ENCODE results near the gene GPR157. TPM values are rescaled to one million over a fixed set of nuclear protein-coding genes. Genes with fewer than 3 reads are reported as not detected.

The GPR157 gene
- total and polyA plus RNA-seq, 2 experiments from 2014 or later, result 10.2 to 17.4 TPM

DNA sequence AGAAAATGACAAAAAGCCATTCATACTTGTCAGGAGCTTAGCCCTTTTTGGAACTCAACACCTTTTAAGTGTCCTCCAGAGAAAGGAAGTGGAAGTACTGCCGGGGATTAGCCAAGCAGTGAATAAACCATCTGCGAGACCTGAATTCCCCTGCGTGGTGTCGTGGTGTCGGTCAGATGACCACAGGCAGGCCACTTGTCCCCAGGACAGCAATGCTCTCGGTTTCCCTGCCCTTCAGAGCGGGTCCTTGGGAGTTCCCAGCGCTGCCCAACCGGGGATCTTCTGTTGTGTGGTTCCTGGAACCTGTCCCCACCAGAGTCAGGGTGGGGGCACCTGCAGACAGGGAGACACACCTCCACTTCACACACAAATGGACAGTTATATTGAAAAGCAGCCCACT, 9.2 kb downstream of the GPR157 start:
- Histone ChIP-seq H3K36me3 (no peaks in the 10 kb centered on the region), H3K4me1 (ENCODE audit: low read depth) (peaks cover 21% of the 10 kb centered on the region), H3K27me3 (no peaks in the 10 kb centered on the region), H3K27ac (no peak overlapping the region), H3K4me3 (no peak overlapping the region), H3K9me3 (ENCODE audit: low read depth) (no peaks in the 10 kb centered on the region)
- TF ChIP-seq, protein P1, sequence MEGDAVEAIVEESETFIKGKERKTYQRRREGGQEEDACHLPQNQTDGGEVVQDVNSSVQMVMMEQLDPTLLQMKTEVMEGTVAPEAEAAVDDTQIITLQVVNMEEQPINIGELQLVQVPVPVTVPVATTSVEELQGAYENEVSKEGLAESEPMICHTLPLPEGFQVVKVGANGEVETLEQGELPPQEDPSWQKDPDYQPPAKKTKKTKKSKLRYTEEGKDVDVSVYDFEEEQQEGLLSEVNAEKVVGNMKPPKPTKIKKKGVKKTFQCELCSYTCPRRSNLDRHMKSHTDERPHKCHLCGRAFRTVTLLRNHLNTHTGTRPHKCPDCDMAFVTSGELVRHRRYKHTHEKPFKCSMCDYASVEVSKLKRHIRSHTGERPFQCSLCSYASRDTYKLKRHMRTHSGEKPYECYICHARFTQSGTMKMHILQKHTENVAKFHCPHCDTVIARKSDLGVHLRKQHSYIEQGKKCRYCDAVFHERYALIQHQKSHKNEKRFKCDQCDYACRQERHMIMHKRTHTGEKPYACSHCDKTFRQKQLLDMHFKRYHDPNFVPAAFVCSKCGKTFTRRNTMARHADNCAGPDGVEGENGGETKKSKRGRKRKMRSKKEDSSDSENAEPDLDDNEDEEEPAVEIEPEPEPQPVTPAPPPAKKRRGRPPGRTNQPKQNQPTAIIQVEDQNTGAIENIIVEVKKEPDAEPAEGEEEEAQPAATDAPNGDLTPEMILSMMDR (IDR thresholded peaks at IDR 0.05; ENCODE audit: low read depth, low read length), result no peak
- DNase-seq (ENCODE audit: low read depth in 1 of 2, low spot score in 1 of 2), result no peak

DNA sequence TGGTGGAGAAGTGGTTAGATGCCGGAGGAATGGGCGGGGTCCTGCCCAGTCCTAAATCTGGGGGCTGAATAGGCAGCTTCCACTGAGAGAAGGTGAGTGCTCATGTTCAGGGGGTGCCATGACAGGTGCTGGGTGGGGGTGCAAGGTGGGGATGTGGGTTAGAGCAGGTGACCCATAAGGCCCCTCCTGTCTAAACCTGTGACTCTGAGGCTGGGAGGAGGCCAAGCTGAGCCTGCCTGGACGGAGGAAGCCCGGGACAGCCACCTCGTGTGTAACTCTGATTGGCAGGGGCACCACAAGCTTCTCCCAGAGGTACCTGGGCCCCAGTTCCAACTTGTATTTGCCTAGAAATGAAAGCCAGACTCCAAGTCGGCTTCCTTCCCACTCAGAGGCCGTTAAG, 10.7 kb downstream of the GPR157 start:
- H3K4me1 ChIP-seq (ENCODE audit: low read depth), result peaks cover 21% of the 10 kb centered on the region
- H3K27me3 ChIP-seq, result no peaks in the 10 kb centered on the region
- DNase-seq (ENCODE audit: low read depth in 1 of 2, low spot score in 1 of 2), result no peak
- H3K4me3 ChIP-seq, result no peak overlapping the region
- H3K27ac ChIP-seq, result no peak overlapping the region
- TF ChIP-seq, protein P1 (IDR thresholded peaks at IDR 0.05; ENCODE audit: low read depth, low read length), result no peak
- no peaks in the 10 kb centered on the region for H3K36me3 ChIP-seq
- H3K9me3 ChIP-seq (ENCODE audit: low read depth), result no peaks in the 10 kb centered on the region

DNA sequence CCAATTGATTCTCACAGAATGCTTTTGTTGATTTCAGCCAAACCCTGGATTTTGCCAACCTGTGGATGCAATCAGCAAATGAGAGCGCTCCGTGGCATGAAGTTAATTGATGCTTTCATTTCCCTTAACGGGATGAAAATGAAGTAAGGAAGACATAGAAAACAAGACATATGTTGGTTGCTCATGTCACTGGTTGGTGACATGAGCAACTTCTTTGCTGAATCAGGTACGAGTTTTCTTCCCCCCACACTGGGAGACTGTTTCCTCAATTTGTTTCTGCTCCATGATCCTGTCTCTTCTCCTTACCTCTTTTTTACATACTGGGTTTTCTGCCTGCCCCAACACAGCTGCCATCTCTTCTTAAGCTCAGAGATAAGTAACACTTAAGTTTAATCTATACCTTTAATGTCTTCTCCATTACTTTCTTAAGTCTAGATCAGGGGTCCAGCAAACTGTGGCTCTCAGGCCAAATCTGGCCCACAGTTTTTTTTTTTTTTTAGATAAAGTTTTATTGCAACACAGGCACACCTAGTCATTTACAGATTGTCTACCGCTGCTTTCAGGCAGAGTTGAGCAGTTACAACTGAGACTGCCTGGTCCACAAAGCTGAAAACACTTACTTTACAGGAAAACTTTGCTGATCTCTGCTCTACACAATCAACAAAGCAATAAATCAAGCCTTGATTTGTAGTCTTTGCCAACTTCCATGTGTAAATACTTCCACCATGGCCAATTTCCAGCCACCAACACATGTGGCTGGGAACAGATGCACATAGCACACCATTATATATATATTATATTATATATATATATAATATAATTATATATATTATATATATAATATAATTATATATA, 13.3 kb downstream of the GPR157 start:
- Histone ChIP-seq H3K4me3 (no peak overlapping the region), H3K36me3 (no peaks in the 10 kb centered on the region), H3K27ac (no peak overlapping the region), H3K4me1 (ENCODE audit: low read depth) (peaks cover 13% of the 10 kb centered on the region), H3K9me3 (ENCODE audit: low read depth) (no peaks in the 10 kb centered on the region), H3K27me3 (no peaks in the 10 kb centered on the region)
- TF ChIP-seq, protein P1 (IDR thresholded peaks at IDR 0.05; ENCODE audit: low read depth, low read length), result no peak
- DNase-seq (ENCODE audit: low read depth in 1 of 2, low spot score in 1 of 2), result no peak

DNA sequence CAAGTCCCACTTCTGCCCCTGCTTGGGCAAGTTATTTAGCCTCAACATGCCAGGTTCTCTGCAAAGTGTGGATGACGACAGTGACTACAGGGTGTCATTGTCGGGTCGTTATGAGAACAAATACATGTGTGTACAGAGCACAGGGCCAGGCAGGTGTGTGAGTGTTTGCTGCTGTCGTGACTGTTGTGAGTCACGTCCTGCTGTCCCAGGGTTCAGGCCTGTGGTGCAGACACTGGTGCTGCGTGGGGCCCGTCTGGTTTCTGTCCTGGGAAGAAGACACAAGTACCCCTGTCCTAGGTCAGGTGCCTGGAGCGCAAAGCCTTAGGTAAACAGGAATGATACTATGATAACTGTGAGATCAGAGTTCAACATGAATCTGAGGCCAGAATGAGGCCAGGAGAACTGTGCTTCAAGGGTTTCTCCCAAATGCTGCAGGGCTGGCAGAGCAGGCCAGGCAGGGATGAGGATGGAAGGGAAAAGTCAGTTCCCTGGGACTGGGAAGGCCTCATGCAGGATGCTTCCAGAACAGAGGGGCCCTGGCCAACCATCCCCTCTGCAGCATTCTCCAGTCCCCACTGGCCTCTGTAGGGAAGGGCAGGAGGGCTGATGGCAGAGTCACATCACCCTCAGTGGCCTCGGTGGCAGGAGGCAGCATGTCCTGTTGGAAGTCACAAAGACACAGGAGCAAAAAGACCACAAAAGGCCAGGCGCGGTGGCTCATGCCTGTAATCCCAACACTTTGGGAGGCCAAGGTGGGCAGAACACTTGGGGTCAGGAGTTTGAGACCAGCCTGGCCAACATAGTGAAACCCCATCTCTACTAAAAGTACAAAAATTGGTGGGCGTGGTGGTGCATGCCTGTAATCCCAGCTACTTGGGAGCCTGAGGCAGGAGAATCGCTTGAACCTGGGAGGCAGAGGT, 15.7 kb downstream of the GPR157 start:
- peaks cover 3% of the 10 kb centered on the region for H3K4me1 ChIP-seq (ENCODE audit: low read depth)
- TF ChIP-seq, protein P1 (IDR thresholded peaks at IDR 0.05; ENCODE audit: low read depth, low read length), result no peak
- peak overlapping the region; percentile 16 for H3K27ac ChIP-seq
- no peaks in the 10 kb centered on the region for H3K27me3 ChIP-seq
- no peaks in the 10 kb centered on the region for H3K9me3 ChIP-seq (ENCODE audit: low read depth)
- DNase-seq (ENCODE audit: low read depth in 1 of 2, low spot score in 1 of 2), result no peak
- H3K36me3 ChIP-seq, result no peaks in the 10 kb centered on the region
- no peak overlapping the region for H3K4me3 ChIP-seq

DNA sequence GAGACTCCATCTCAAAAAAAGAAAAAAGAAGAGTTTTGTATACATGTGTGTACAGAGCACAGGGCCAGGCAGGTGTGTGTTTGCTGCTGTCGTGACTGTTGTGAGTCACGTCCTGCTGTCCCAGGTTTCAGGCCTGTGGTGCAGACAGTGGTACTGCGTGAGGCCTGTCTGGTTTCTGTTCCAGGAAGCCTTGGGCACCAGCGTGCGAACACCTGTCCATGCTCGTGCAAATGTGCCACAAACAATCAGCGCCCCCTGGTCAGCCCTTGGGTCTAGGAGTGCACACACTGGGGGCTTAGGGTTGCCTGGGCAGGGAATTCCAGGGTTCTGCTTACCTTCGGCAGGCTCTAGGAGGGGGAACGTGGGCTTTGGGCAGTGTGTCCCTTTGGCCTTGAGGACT, 16.9 kb downstream of the GPR157 start:
- no peak overlapping the region for H3K4me3 ChIP-seq
- no peaks in the 10 kb centered on the region for H3K9me3 ChIP-seq (ENCODE audit: low read depth)
- peaks cover 3% of the 10 kb centered on the region for H3K4me1 ChIP-seq (ENCODE audit: low read depth)
- no peaks in the 10 kb centered on the region for H3K27me3 ChIP-seq
- H3K27ac ChIP-seq, result no peak overlapping the region
- DNase-seq (ENCODE audit: low read depth in 1 of 2, low spot score in 1 of 2), result no peak
- H3K36me3 ChIP-seq, result peaks cover 6% of the 10 kb centered on the region
- TF ChIP-seq, protein P1 (IDR thresholded peaks at IDR 0.05; ENCODE audit: low read depth, low read length), result no peak
